Measurements from ENCODE around the gene DCAF8.

DNA sequence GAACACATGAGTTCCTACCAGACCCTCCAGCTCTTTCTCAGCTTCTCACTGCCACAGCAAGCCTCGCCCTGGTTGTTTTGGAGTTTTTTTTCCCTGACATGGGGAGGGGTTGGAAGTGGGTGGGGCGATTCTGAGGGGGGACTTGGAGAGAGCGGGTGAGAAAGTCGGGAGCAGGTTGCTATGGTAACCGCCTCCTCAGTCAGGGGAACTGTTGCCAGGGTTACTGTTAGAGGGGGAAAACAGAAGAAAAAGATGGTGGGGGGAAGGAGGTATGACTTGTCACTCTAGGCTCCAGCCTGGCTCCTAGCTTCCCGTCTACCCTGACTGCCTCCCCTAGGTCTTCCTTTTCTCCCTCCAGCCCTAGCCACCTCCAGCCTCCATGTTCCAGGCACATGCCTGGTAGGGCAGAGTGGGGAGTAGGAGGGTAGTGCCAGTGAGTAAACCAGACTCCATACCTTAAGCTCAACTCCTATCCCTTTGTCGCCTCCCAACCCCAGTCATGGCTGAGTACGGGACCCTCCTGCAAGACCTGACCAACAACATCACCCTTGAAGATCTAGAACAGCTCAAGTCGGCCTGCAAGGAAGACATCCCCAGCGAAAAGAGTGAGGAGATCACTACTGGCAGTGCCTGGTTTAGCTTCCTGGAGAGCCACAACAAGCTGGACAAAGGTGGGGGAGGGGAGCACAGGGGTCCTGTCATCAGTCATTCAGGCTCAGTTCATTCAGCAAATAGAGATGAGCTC lies 51.1 kb downstream of the DCAF8 start:
- TF ChIP-seq, protein P1, sequence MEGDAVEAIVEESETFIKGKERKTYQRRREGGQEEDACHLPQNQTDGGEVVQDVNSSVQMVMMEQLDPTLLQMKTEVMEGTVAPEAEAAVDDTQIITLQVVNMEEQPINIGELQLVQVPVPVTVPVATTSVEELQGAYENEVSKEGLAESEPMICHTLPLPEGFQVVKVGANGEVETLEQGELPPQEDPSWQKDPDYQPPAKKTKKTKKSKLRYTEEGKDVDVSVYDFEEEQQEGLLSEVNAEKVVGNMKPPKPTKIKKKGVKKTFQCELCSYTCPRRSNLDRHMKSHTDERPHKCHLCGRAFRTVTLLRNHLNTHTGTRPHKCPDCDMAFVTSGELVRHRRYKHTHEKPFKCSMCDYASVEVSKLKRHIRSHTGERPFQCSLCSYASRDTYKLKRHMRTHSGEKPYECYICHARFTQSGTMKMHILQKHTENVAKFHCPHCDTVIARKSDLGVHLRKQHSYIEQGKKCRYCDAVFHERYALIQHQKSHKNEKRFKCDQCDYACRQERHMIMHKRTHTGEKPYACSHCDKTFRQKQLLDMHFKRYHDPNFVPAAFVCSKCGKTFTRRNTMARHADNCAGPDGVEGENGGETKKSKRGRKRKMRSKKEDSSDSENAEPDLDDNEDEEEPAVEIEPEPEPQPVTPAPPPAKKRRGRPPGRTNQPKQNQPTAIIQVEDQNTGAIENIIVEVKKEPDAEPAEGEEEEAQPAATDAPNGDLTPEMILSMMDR (IDR thresholded peaks at IDR 0.05; ENCODE audit: low read length) = no peak
- TF ChIP-seq EZH2 (optimal IDR thresholded peaks at IDR 0.05; ENCODE audit: low read depth, low read length) (no peak), EZH2phosphoT487 (IDR thresholded peaks at IDR 0.05; ENCODE audit: low read length) (no peak)

Data from MM.1S (cell line).